T1000 (cell line): ENCODE data around the gene MET.
"Not testable (repeated sequence)": the region's sequence is repeated elsewhere in the genome, so short reads cannot be mapped to it uniquely, and the experiment has no call there.

Experiments used
- DNase-seq: peaks from one replicate; lab custom pipeline; 2025; ENCODE audit warnings: mixed read lengths; lab: John Stamatoyannopoulos, UW

Gene MET

GRCh38 chr7:116810267-116811116 is 138.5 kb downstream of the MET start:
- no peak for DNase-seq

DNA sequence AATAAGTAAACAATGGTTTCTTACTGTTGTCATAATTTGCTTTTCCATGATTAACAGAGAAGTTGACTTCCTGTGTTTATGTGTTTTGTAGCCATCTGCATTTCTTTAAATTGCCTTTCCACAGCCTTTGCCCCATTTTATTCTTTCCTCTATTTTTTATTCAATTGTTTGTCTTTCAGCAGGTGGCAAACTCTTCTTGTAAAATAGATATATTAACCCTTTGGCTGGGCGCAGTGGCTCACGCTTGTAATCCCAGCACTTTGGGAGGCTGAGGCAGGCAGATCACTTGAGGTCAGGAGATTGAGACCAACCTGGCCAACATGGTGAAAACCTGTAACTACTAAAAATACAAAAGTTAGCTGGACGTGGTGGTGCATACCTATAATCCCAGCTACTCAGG is 139.8 kb downstream of the MET start:
- no peak for DNase-seq

- no peak for DNase-seq
These were observed 140.9 kb downstream of the MET start for GRCh38 chr7:116812860-116813259.

- DNase-seq: not testable (repeated sequence)
These were observed 141.4 kb downstream of the MET start for GRCh38 chr7:116813371-116813770.

- DNase-seq: no peak
These were observed 143.0 kb downstream of the MET start for GRCh38 chr7:116815041-116815440.

- DNase-seq: no peak
These were observed 148.2 kb downstream of the MET start for GRCh38 chr7:116820149-116820548.

DNA sequence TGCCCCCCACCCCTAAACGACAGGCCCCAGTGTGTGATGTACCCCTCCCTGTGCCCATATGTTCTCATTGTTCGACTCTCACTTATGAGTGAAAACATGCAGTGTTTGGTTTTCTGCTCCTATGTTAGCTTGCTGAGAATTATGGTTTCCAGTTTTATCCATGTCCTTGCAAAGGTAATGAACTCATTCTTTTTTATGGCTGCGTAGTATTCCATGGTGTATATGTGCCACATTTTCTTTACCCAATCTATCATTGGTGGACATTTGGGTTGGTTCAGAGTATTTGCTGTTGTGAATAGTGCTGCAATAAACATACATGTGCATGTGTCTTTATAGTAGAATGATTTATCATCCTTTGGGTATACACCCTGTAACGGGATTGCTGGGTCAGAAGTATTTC is 149.7 kb downstream of the MET start:
- not testable (repeated sequence) for DNase-seq

GRCh38 chr7:116824449-116824848 is 152.5 kb downstream of the MET start:
- DNase-seq: no peak

GRCh38 chr7:116828281-116828680 is 156.3 kb downstream of the MET start:
- DNase-seq: no peak

DNA sequence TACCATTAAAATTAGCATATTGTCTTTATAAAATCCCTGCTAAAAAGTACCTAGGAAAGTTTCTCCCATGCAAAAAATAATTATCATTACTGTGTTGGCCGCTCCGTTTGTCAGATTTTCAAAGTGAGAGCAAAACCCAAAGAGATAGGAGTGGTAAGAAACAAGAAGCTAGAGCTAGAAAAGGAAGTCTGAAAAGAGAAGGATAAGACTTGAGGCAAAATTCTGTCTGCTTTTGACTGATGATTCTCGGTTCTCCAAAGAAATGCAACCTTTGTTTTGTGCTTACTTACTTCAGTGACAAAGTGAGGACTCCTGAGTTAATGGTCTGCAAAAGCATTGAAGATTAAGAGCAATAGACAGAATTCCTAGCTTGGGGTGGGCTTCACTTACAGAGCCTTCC is 157.0 kb downstream of the MET start:
- DNase-seq: no peak

GRCh38 chr7:116829493-116829892 is 157.5 kb downstream of the MET start:
- DNase-seq: no peak

DNA sequence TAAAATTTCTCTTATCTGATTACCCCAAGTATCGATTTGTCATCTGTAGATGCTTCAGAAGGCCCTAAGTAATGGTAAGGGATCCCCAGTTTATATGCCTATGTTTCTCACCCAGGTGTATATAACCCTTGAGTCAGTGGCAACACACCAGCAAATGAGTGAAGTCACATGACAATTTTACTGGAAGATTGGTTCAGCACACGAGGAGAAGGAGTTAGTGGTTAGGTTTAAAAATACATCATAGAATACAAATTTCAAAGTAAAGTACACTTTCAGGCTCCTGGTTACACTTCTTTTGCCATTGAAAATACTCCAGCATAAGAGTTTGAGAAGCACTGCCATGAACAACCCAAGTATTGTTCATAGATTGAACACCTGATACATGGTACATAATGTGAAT is 160.7 kb downstream of the MET start:
- DNase-seq: no peak

DNA sequence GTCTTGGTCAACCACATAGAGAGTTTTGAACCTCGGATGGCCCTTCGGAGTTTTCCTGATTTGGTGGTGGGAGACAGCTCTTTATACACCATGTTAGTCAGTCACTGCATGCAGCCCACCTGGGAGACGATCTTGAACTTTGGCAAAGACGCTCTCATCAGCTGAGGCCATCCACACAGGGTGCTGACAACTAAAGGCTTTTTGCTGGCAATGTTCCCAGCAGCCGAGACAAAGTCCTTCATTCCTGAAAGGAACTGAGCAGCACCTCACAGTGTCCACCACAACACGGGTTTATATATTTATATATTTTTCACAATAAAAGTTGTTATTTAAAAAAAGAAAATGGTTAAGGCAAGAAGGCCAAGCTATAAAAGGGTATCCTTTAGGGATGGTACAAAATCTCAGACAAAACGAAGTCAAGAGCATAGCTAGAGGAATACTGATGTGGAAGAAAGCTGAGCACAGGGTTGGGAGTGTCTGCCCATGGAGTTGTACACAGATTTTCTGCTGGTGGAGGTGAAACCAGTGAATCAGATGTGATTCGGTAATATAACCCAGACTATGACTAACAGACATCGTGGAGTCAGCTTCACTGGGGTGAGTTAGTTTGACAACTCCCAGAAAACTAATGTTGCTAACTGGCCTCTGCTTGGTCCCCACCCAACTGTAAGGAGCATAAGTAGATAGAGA is 163.0 kb downstream of the MET start:
- DNase-seq: no peak

DNA sequence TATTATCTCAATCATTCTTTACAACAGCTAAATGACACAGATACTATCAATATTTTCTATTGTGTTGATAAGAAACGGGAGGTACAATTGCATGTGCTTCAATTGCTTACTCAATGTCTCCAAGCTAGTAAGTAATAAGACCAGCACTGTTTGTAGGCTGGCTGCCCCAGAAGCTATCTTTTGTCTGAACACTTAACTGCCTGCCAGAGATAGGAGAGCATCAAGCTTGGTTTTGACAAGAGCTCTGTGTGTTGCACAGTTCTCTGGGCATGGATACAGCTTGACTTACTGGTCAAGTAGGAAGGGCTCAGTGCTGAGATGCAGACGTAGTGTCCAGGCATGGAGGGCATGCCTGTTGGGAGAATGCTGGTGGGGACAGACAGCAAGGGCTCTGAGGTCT is 164.1 kb downstream of the MET start:
- no peak for DNase-seq

- no peak for DNase-seq
These were observed 164.9 kb downstream of the MET start for GRCh38 chr7:116836911-116837310.

DNA sequence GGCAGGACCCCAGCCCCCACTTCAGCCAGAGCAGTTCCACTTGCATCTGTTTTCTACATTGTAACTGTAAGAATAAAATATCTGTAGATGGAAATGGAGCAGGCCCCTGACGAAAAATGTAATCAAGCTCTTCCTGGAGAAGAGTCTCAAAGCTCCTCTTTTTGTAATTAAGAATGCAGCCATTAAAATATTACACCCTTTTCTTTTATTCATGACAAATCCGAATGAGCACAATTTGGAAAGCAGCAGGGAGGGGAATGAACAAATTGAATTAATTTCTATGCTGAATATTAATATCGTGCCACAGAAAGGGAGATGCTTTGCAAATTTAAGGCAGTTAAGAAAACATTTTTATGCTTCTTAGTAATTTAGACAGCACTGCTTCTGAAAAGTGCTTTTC is 165.6 kb downstream of the MET start:
- no peak for DNase-seq

DNA sequence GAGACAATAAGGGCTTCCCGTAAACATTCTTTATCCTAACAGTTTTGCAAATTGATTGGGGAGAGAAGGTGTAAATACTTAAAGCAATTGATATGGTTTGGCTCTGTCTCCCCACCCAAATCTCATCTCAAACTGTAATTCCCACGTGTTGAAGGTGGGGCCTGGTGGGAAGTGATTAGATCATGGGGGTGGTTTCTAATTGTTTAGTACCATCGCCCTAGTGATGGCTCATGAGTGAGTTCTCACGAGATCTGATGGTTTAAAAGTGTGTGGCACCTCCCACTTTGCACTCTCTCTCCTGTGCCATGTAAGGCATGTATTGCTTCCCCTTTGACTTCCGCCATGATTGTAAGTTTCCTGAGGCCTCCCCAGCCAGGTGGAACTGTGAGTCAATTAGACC is 168.3 kb downstream of the MET start:
- no peak for DNase-seq

DNA sequence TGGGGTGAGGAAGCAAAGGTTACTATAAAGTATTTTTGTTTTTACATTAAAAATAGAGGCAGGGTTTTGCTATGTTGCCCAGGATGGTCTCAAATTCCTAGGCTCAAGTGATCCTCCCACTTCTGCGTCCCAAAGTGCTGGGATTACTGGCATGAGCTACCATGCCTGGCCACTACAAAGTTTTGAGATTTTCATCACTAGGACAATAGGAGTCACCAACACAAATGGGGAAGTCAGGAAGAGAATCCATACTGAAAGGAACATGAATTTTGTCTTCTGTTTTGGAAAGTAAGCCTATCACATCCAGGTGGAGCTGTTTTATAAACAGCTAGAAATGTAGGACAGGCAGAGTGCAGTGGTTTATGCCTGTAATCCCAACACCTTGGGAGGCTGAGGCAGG is 170.4 kb downstream of the MET start:
- no peak for DNase-seq

- DNase-seq: no peak
These were observed 171.4 kb downstream of the MET start for GRCh38 chr7:116843378-116843777.
